Aorta (tissue), 5 donors: Measurements from ENCODE around the gene EYA3. TPM values are rescaled to one million over a fixed set of nuclear protein-coding genes. Genes with fewer than 3 reads are reported as not detected.
A peak's percentile ranks its signal among the peaks of the same experiment; 100 is the strongest.

Source experiments
- ATAC-seq: fragments of 200-7000 bp; cut with Tn5 transposase; one replicate; pipeline ENCODE4 v1.9.1; 2022; ENCODE audit warnings: moderate library complexity; ENCODE audit not compliant: low FRiP score
- DNase-seq, 2 donors: peaks; one replicate each; pipeline ENCODE4 v3.0.0-alpha.2; 2020
- H3K27ac ChIP-seq, 2 donors: one replicate each; pipeline ENCODE4 v1.5.1; 2013; ENCODE audit warnings: low read length in 2 of 2, mild to moderate bottlenecking in 2 of 2, moderate library complexity in 2 of 2, control low read depth in 1 of 2, inconsistent platforms in 1 of 2, low read depth in 1 of 2
- H3K27me3 ChIP-seq, 2 donors: one replicate each; pipeline ENCODE4 v1.6.1; 2013; ENCODE audit warnings: control low read depth in 1 of 2, low read length in 1 of 2, mild to moderate bottlenecking in 1 of 2, moderate library complexity in 1 of 2; ENCODE audit not compliant: insufficient read depth in 2 of 2, control insufficient read depth in 1 of 2
- H3K36me3 ChIP-seq, 2 donors: one replicate each; pipeline ENCODE4 v1.6.1; 2013; ENCODE audit warnings: control low read depth in 1 of 2, low read length in 1 of 2, mild to moderate bottlenecking in 1 of 2; ENCODE audit not compliant: insufficient read depth in 2 of 2, control insufficient read depth in 1 of 2
- H3K4me1 ChIP-seq, 2 donors: one replicate each; pipeline ENCODE4 v1.6.1; 2013; ENCODE audit warnings: low read length in 2 of 2, control low read depth in 1 of 2, mild to moderate bottlenecking in 1 of 2, moderate library complexity in 1 of 2; ENCODE audit not compliant: insufficient read depth in 2 of 2, control insufficient read depth in 1 of 2
- H3K4me3 ChIP-seq, 2 donors: one replicate each; pipeline ENCODE4 v1.5.1; 2013; ENCODE audit warnings: low read length in 2 of 2, control low read depth in 1 of 2, mild to moderate bottlenecking in 1 of 2
- H3K9me3 ChIP-seq: one replicate; pipeline ENCODE4 v1.6.1; 2013; ENCODE audit warnings: mild to moderate bottlenecking, low read length; ENCODE audit not compliant: control insufficient read depth
- WGBS, 2 donors: extraction: QIAGEN DNeasy Blood & Tissue Kit; methylation state at CpG; one replicate each; pipeline ENCODE4 v1.1.7; 2013; 5-methylcytosine and 5-hydroxymethylcytosine counted together
- intact Hi-C, 2 donors: fragments of 100-400 bp; cut with DNase I; formaldehyde crosslinking; loops; one replicate each; pipeline versions ENCODE4 v1.14.2 to v1.15.0; 2022
- long read RNA-seq, 2 donors: library from polyadenylated mRNA; unstranded; transcript quantifications; one replicate each; pipeline ENCODE4 v2.0.0, GENCODE V29; 2020 to 2021
- polyA plus RNA-seq, 2 donors: library from polyadenylated mRNA; stranded (reverse); fragments of 200-250 nt; gene quantifications; one replicate each; pipeline ENCODE4 v1.2.3, GENCODE V29; 2013
- total RNA-seq, 2 donors: library from RNA; stranded (reverse); fragmentation: NEBNext Ultra II Directional; extraction: Animal tissue kit (Norgen Biotek cat#: 25700); gene quantifications; one replicate each; pipeline ENCODE4 v1.2.1, GENCODE V29; 2021
- donor health status: healthy with polysubstance abuse.
- donor health status: Bipolar disorder and iron deficiency.
- donor health status: DM: no; HTN: no; CAD: no.
- donor health status: DM: no; HTN: no; CAD: no.
- donor health status: DM: yes; HTN: yes; CAD: no.

Gene EYA3, protein sequence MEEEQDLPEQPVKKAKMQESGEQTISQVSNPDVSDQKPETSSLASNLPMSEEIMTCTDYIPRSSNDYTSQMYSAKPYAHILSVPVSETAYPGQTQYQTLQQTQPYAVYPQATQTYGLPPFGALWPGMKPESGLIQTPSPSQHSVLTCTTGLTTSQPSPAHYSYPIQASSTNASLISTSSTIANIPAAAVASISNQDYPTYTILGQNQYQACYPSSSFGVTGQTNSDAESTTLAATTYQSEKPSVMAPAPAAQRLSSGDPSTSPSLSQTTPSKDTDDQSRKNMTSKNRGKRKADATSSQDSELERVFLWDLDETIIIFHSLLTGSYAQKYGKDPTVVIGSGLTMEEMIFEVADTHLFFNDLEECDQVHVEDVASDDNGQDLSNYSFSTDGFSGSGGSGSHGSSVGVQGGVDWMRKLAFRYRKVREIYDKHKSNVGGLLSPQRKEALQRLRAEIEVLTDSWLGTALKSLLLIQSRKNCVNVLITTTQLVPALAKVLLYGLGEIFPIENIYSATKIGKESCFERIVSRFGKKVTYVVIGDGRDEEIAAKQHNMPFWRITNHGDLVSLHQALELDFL
- total RNA-seq (10 to 100 TPM; 20.9 to 25.3 TPM), polyA plus RNA-seq (1 to 10 TPM; 3.4 to 5.0 TPM)
- long read RNA-seq, donor 1, full-length matches to known transcripts, result 4 of 17 reads
- long read RNA-seq, donor 1, partial matches to known transcripts, result 4 of 17 reads
- long read RNA-seq, donor 1, other reads (novel, unspliced or antisense), result 9 of 17 reads
- long read RNA-seq, donor 2, partial matches to known transcripts, result 4 of 13 reads
- long read RNA-seq, donor 2, other reads (novel, unspliced or antisense), result 9 of 13 reads

DNA sequence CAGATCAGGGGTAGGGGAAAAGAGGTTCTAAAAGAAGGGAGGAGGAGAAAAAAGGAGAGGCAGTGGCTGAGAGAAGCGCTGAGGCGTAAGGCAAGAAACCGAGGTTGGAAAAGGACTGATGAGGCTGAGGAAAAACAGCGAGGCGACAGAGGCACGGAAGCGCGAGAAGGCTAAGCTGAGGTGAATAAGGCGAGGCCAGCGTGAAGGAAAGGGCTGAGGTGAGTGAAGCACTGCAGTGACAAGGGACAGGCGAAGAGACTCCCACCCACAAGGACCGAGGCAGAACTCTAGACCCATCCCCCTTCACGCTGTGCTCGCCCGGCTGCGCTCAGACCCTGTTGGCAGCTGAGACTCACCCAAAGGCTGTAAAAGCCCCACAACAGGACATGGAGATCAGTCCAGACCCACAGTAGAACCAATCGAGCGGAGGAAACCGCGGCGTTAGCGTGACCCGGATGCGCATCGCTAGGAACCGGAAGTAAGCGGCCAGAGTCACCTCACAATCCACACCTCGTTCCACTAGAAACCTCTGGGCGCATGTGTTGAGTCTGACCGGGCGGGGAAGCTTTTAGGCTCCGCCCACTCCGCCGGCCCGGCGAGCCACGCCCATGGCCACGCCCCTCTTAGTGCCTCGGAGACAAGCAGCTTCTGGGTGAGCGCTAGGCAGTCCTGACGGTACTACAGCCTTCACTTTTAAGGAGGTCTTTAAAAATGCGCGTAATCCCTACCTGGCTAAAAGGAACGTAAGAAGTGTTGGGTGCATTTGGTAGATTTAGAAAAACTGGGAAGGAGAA lies at the start of gene EYA3:
Gene EYA3, minus strand, starts transcription at position 443 of the 794 bp plus-strand sequence. CDS start 30,584 bp downstream, outside the sequence.
- intact Hi-C loops, result loop anchor here in 1 of 2 donors (5.0 kb wide), 1 partner anchor 61 kb away; no protein-coding TSS in a partner anchor
- Histone ChIP-seq H3K9me3 (no peaks in the 10 kb centered on the region), H3K4me3 (peak within 1 kb of the TSS; percentile 49 to 78), H3K36me3 (no peaks in the 10 kb centered on the region), H3K4me1 (peaks cover 4 to 6% of the 10 kb centered on the region in 2 donors), H3K27ac (peak within 1 kb of the TSS; percentile 71 to 79), H3K27me3 (no peaks in the 10 kb centered on the region)
- ATAC-seq (peak; percentile 100), DNase-seq (peak; percentile 98 to 100)
- WGBS, 2 donors, result 0% methylated on average over 44 of the region's 44 CpGs

DNA sequence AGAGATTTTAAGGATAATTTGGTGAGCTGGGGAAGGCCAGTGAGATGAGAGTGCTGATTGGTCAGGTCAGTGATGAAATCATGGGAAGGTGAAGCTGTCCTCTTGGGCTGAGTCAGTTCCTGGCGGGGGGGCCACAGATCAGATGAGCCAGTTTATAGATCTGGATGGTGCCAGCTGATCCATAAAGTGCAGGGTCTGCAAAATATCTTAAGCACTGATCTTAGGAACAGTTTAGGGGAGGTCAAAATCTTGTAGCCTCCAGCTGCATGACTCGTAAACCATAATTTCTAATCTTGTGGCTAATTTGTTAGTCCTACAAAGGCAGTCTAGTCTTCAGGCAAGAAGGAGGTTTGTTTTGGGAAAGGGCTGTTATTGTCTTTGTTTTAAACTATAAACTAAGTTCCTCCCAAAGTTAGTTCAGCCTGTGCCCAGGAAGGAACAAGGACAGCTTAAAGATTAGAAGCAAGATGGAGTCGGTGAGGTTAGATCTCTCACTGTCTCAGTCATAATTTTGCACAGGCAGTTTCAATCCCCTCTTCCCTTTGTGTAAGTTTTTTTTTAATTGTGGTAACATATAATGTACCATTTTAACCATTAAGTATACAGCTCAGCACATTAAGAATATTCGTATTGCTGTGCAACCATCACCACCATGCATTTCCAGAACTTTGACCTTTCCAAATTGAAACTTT lies 48.7 kb upstream of the EYA3 start:
- intact Hi-C loops, result no loop called here
- peaks cover 1% of the 10 kb centered on the region for H3K9me3 ChIP-seq
- H3K36me3 ChIP-seq, result no peaks in the 10 kb centered on the region
- no peak overlapping the region for H3K4me3 ChIP-seq
- DNase-seq (no peak), ATAC-seq (no peak)
- 78 to 79% methylated on average over 4 of the region's 4 CpGs for WGBS, 2 donors
- no peaks in the 10 kb centered on the region for H3K4me1 ChIP-seq
- H3K27ac ChIP-seq, result no peak overlapping the region
- H3K27me3 ChIP-seq, result no peaks in the 10 kb centered on the region

DNA sequence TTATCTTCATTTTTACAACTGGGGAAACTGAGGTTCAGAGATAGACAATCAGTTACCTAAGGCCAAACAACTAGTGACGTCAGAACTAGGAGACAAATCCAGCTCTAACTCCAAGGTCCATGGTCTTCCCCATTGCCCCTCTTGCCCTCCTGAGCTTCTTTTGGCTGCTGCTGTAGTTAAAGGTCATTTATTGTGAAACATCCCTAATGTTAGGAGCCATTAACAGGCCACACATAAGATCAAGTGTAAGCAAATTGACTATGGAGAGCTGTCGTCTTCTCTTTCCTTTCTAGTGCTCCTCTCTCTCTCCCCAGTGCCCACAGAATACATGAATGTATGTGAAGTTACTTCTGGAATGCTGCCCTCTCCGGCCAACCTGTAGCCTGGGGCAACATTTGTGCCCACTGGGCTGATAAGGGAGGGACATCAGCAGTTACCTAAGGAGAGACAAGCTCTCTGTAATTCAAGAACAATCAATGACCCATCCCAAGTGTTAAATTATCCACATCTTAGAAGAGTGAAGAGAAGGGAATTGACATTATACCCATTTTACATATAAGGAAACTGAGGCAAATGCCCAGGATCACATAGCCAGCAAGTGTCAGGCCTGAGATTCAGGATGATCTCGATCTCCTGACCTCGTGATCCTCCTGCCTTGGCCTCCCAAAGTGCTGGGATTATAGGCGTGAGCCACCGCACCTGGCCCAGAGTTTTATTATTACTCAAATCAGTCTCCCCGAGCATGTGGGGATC lies 47.9 kb upstream of the EYA3 start:
- no peak for DNase-seq
- Histone ChIP-seq H3K27me3 (no peaks in the 10 kb centered on the region), H3K27ac (no peak overlapping the region), H3K4me1 (no peaks in the 10 kb centered on the region), H3K36me3 (no peaks in the 10 kb centered on the region), H3K4me3 (no peak overlapping the region), H3K9me3 (peaks cover 1% of the 10 kb centered on the region)
- WGBS, 2 donors, result 83% methylated on average over 8 of the region's 8 CpGs
- intact Hi-C loops, result no loop called here
- ATAC-seq, result no peak

DNA sequence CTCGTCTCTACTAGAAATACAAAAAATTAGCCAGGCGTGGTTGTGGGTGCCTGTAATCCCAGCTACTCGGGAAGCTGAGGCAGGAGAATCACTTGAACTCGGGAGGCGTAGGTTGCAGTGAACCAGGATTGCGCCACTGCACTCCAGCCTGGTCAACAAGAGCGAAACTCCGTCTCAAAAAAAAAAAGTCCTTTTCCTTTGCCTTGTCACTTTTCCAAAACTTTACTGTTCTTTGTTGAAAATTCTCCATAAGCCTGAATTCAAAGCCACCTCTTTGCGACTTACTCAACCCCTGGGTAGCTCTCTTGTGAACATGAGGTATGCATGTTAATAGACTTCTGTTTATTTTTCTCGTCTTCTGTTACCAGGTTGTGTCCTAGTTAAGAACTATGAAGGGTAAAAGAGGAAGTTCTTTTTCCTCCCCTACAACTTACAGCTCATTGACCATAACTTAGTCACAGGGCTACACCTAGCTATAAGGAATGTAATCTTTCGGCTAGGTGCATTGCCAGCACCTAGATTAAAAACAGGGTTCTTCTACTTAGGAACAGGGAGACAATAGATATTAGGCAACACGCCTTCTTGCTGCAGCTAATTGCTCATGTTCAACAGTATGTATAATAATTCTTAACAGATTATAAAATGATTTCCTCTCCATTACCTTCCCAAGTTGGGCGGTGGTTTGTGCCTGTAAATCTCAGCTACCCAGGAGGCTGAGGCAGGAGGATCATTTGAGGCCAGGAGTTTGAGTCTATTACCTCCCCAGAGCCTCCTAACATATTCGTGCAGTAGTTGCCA lies 47.2 kb upstream of the EYA3 start:
- peaks cover 1% of the 10 kb centered on the region for H3K9me3 ChIP-seq

DNA sequence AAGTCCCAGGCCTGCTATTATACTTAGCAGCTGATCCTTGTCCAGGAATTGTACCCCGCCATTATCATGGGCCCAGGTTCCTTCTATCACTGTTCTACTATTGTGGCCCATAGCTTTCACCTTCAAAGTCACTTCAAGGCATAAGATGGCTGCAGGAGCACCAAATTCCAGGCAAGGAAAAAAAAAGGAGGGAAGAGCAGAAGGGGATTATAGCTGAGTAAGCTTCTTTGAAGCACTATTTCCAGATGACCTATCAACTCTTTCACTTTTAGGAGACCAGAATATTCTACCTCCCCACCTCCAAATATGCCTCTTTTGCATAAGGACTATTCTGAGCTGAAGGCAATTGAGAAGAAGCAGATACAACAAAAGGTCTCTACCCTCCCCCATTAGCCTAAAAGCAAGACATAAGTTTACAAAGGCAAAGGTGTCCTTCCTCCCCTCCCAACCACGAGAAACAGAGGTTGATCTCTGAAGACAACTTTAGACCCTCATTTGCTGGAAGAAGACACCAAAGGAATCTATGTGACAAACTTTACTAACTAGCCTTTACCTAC lies 46.3 kb upstream of the EYA3 start:
- DNase-seq (no peak), ATAC-seq (no peak)
- no peak overlapping the region for H3K27ac ChIP-seq
- no peaks in the 10 kb centered on the region for H3K4me1 ChIP-seq
- 88 to 91% methylated on average over 2 of the region's 2 CpGs for WGBS, 2 donors
- H3K36me3 ChIP-seq, result no peaks in the 10 kb centered on the region
- intact Hi-C loops, result no loop called here
- H3K4me3 ChIP-seq, result no peak overlapping the region
- no peaks in the 10 kb centered on the region for H3K27me3 ChIP-seq
- H3K9me3 ChIP-seq, result peaks cover 1% of the 10 kb centered on the region

More for the DNA sequence above, 47.2 kb upstream of the EYA3 start:
- WGBS, 2 donors, result 77 to 83% methylated on average over 13 to 14 of the region's 14 CpGs
- Histone ChIP-seq H3K27ac (no peak overlapping the region), H3K36me3 (no peaks in the 10 kb centered on the region), H3K4me3 (no peak overlapping the region), H3K4me1 (no peaks in the 10 kb centered on the region), H3K27me3 (no peaks in the 10 kb centered on the region)
- ATAC-seq, result no peak
- DNase-seq, result peak in 1 of 2 donors; percentile 75
- intact Hi-C loops, result no loop called here

DNA sequence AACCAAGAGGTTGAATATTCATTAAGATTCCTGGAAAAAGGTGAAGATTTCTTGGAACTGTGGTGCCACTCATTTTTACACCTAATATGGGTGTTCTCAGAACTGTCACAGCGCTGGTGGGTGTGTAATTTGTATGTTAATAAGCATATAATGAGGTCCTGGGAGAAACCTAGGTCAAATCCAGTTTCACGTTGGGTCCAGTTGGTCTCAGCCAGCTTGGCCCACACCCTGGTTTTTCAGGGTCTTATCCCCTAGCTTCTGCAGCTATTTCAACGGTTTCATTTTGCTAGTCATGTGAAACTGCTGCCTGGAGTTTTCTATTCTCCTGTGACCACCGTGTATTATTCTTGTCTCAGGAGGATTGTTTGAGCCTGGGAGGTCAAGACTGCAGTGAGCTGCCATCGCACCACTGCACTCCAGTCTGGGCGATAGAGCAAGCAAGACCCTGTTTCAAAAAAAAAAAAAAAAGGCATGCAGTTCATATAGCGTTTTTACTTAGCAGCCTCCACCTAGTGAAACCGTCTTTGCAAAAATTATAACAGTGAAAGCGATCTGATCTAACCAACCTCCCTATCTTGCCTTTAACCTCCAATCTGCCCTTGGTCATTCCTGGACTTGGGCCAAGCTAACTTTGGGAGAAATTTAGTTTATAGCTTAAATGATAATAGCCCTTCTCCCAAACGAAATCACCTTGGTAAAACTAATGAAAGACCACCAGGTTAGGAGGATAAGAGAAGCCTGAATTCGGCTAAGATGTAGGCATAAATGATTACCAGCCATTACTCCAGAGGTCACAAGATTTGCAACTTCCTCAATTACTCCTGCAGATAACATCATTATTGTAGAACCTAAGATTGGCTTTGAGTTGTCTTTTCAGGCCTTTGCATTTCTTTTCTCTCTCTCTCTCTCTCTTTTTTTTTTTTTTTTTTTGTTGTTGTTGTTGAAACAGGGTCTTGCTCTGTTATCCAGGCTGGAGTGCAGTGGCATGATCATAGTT lies 44.1 kb upstream of the EYA3 start:
- ATAC-seq (no peak), DNase-seq (no peak)
- intact Hi-C loops, result no loop called here
- H3K36me3 ChIP-seq, result no peaks in the 10 kb centered on the region
- H3K27ac ChIP-seq, result no peak overlapping the region
- H3K4me1 ChIP-seq, result no peaks in the 10 kb centered on the region
- WGBS, 2 donors, result 62 to 68% methylated on average over 11 of the region's 11 CpGs
- H3K9me3 ChIP-seq, result peaks cover 3% of the 10 kb centered on the region
- no peaks in the 10 kb centered on the region for H3K27me3 ChIP-seq
- H3K4me3 ChIP-seq, result no peak overlapping the region
